ENCODE results near the gene DDX41.

The DDX41 gene

DNA sequence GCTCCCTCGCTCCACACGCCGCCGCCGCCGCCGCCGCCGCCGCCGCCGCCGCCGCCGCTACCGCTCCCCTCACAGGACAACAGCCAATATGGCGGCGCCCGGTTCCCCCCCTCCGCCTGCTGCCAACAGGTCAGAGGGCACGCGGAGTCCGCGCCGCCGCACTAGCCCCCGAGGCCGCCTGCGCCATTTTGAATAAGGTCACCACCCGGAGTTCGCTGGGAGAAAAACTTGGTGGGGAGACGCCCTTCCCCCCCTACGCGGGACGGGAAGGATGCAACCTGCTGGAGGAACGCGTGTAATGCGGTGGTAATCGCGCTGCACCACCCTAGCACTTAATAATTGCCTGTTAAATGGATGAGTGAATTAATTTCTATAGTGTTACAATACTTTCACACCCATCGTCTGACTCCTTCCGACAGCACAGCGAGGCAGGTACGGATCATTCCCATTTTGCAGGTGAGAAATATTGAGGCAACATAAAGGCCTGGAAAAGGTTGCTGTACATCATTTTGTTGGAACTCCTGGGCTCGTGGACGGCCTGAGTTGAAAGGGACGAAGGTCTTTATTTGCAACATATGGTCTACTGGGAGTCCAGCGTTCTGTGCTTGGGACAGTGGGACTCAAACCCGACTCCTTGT lies 37.8 kb upstream of the DDX41 start, which contains the start of gene FAM193B:
Gene FAM193B, minus strand, starts transcription at position 90 of the 638 bp plus-strand sequence. CDS start 105 bp downstream, outside the sequence.
- DNase-seq (ENCODE audit: low read depth in 2 of 2): peak; percentile 92
- H3K4me3 ChIP-seq (replicated peaks in 1 of 2; ENCODE audit: low read depth in 2 of 2, low read length in 2 of 2): peak within 1 kb of the TSS; percentile 86 to 93

DNA sequence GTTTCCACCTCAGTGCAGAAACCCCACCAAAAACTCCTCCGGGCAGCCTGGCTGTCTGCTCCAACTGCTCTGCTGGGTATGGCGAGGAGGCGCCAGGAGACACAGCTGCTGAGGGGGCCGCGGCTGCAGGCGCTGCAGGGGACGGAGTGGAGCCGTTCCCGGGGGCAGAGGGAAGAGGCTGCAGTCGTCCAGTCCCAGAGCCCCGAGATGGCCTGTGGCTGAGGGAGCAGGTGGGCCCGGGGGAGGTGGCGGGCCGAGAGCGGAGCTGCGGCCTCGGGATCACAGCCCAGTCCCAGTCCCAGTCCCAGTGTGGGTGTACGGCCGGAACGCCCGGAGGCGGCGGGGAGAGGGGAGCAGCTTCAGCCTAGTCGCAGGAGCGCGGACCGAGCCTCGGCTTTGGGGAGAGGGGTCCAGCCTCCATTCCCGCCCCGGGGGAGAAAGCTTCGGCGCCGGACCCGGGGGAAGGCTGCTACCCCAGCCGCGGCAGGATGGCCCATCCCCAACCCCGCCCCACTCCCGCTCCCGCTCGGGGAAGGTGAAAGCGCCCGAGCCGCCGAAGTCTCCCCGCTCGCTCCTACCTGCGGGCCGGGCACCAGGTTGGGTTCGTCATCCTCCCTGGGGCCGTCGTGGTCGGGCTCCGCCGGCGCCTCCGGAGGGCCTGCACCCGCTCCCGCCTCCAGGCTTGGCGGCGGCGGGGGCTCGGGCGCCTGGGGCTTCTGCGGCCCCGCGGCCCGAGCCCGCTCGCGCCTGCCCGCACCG lies 37.1 kb upstream of the DDX41 start:
- H3K4me3 ChIP-seq (replicated peaks in 1 of 2; ENCODE audit: low read depth in 2 of 2, low read length in 2 of 2): peak overlapping the region; percentile 86 to 93
- DNase-seq (ENCODE audit: low read depth in 2 of 2): peak in 1 of 2 donors; percentile 11
- TF ChIP-seq, protein P1, sequence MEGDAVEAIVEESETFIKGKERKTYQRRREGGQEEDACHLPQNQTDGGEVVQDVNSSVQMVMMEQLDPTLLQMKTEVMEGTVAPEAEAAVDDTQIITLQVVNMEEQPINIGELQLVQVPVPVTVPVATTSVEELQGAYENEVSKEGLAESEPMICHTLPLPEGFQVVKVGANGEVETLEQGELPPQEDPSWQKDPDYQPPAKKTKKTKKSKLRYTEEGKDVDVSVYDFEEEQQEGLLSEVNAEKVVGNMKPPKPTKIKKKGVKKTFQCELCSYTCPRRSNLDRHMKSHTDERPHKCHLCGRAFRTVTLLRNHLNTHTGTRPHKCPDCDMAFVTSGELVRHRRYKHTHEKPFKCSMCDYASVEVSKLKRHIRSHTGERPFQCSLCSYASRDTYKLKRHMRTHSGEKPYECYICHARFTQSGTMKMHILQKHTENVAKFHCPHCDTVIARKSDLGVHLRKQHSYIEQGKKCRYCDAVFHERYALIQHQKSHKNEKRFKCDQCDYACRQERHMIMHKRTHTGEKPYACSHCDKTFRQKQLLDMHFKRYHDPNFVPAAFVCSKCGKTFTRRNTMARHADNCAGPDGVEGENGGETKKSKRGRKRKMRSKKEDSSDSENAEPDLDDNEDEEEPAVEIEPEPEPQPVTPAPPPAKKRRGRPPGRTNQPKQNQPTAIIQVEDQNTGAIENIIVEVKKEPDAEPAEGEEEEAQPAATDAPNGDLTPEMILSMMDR (IDR thresholded peaks at IDR 0.05; ENCODE audit: low read depth, low read length): no peak

More for the DNA sequence above, 37.8 kb upstream of the DDX41 start, which contains the start of gene FAM193B:
- TF ChIP-seq, protein P1 (IDR thresholded peaks at IDR 0.05; ENCODE audit: low read depth, low read length): peak; percentile 29

DNA sequence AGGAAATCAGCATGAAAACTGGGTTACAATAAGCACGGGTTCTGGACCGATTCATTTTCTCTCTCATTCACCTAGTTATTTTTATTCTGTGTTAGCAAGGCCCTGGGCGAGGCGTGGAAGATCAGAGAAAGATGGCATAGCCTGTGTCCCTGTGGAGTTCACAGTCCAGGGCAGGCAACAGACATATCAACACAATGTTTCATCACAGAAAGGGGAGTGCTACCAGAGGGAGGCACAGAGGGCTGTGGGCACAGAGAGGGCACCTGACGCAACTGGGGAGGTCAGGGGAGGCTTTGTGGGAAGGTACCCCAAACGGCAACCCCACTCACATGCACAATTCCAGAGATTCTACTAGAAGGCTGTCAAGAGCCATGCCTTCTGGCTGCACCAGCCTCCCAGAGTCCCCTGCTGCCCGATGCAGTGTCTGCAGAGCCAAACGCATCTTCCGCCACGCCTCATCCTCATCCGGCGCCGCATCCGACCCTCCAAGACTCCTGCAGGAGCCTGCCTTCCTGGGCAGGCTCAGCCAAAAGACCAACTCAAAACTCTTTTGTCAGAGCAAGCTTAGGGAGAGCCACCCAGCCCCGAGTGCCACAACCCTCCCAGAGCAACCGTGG lies 36.2 kb upstream of the DDX41 start:
- TF ChIP-seq, protein P1 (IDR thresholded peaks at IDR 0.05; ENCODE audit: low read depth, low read length): no peak
- DNase-seq (ENCODE audit: low read depth in 2 of 2): peak; percentile 28 to 39
- peak overlapping the region; percentile 86 to 93 for H3K4me3 ChIP-seq (replicated peaks in 1 of 2; ENCODE audit: low read depth in 2 of 2, low read length in 2 of 2)

DNA sequence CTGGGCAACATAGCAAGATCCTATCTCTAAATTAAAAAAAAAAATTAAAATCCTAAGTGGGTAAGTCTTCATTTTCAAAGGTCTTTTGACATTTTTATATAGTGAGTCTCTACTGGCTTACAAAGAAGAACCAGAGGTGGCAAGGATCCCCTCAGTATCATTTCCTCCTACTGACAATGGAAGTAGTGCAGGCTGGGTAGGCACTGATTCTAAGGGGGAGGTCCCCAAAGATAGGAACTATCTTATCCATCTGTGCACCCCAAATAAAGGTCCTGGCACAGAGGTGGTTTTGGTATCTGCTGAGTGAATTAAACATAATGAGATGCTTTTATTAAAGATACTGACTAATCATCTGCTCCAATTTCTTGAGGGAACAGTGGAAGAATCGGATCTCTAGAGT lies 33.4 kb upstream of the DDX41 start:
- no peak overlapping the region for H3K4me3 ChIP-seq (replicated peaks in 1 of 2; ENCODE audit: low read depth in 2 of 2, low read length in 2 of 2)
- TF ChIP-seq, protein P1 (IDR thresholded peaks at IDR 0.05; ENCODE audit: low read depth, low read length): no peak
- DNase-seq (ENCODE audit: low read depth in 2 of 2): no peak

DNA sequence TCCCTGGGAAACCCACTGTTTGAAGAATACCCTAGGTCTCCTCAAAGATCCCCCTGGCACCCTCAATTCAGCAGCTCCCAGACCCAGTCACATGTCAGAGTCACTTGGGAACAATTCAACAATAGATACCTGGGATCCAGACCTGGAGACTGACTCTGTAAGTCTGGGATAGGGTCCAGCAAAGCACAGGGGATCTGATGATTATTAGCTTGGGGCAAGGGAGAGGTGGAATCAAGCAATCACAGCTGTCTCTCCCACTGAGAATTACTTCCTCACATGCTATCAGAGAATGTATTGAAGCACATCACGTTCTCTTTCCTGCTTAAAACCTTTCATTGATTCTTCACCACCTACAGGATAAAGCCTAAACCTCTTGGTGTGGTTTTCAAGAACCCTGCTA lies 31.7 kb upstream of the DDX41 start:
- no peak overlapping the region for H3K4me3 ChIP-seq (replicated peaks in 1 of 2; ENCODE audit: low read depth in 2 of 2, low read length in 2 of 2)
- DNase-seq (ENCODE audit: low read depth in 2 of 2): no peak
- TF ChIP-seq, protein P1 (IDR thresholded peaks at IDR 0.05; ENCODE audit: low read depth, low read length): no peak

DNA sequence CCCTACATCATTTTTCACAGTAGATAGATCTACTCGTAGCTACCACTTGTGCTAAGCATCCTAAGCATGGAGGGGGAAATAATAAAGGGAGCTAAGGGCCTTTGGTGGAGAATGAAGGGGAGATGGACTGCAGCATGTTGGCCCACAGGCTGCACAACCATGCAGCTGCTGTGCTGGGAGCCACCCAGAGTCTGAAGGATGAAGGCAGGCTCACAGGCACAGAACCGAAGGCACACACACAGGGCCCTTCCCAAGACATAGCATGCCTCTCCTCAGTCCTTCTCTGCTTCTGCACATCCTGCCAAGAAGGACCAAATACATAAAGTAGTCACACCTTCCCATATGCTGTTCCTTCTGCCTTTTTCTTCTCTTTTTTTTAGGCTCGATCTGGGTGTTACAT lies 31.0 kb upstream of the DDX41 start:
- TF ChIP-seq, protein P1 (IDR thresholded peaks at IDR 0.05; ENCODE audit: low read depth, low read length): no peak
- no peak overlapping the region for H3K4me3 ChIP-seq (replicated peaks in 1 of 2; ENCODE audit: low read depth in 2 of 2, low read length in 2 of 2)
- no peak for DNase-seq (ENCODE audit: low read depth in 2 of 2)

Measured in cardiac fibroblast (primary cell).